Anterior cingulate cortex (tissue), 58 donors: ENCODE measurements around the gene ARG2.
"Not testable (repeated sequence)": the region's sequence is repeated elsewhere in the genome, so short reads cannot be mapped to it uniquely, and the experiment has no call there.

ENCODE experiments used
- DNase-seq, 58 donors: peaks; one replicate each; lab custom pipeline; 2025; lab: John Stamatoyannopoulos, UW

Gene ARG2

GRCh38 chr14:67583711-67584644 lies 35.7 kb upstream of the ARG2 start:
- DNase-seq: peak in 3 of 58 donors; percentile 11 to 25 (median 16)

- no peak for DNase-seq
Measured at GRCh38 chr14:67584978-67585377, 34.7 kb upstream of the ARG2 start.

GRCh38 chr14:67586369-67586768 lies 33.4 kb upstream of the ARG2 start:
- no peak for DNase-seq

GRCh38 chr14:67589204-67589770 lies 30.4 kb upstream of the ARG2 start:
- no peak for DNase-seq

- DNase-seq: not testable (repeated sequence)
Measured at GRCh38 chr14:67593650-67594049, 26.1 kb upstream of the ARG2 start.

GRCh38 chr14:67595392-67595791 lies 24.3 kb upstream of the ARG2 start:
- DNase-seq: no peak

GRCh38 chr14:67599698-67600561 lies 19.8 kb upstream of the ARG2 start, which contains the start of gene PIGH:
Gene PIGH (minus strand): TSS chr14:67600268. CDS start chr14:67600203, 65 bp downstream.
- DNase-seq: peak; percentile 39 to 92 (median 84)

GRCh38 chr14:67600562-67600974 lies 19.2 kb upstream of the ARG2 start:
- DNase-seq: not testable (repeated sequence)

GRCh38 chr14:67602076-67602475 lies 17.6 kb upstream of the ARG2 start:
- DNase-seq: no peak

GRCh38 chr14:67602995-67603545 lies 16.6 kb upstream of the ARG2 start:
- no peak for DNase-seq

- no peak for DNase-seq
Measured at GRCh38 chr14:67607646-67608045, 12.1 kb upstream of the ARG2 start.

GRCh38 chr14:67609642-67610310 lies 9.9 kb upstream of the ARG2 start:
- DNase-seq: no peak

GRCh38 chr14:67610491-67610890 lies 9.2 kb upstream of the ARG2 start:
- DNase-seq: no peak

GRCh38 chr14:67618617-67619063 lies 1.1 kb upstream of the ARG2 start:
- peak in 3 of 58 donors; percentile 2 to 56 (median 54) for DNase-seq

GRCh38 chr14:67620217-67620785 lies 581 bp downstream of the ARG2 start:
- peak in 31 of 58 donors; percentile 6 to 65 (median 24) for DNase-seq

- peak in 27 of 58 donors; percentile 3 to 61 (median 18) for DNase-seq
Measured at GRCh38 chr14:67622675-67623074, 3.0 kb downstream of the ARG2 start.

- DNase-seq: no peak
Measured at GRCh38 chr14:67623114-67623513, 3.4 kb downstream of the ARG2 start.

GRCh38 chr14:67626131-67626530 lies 6.4 kb downstream of the ARG2 start:
- DNase-seq: not testable (repeated sequence)

- DNase-seq: no peak
Measured at GRCh38 chr14:67627519-67627918, 7.8 kb downstream of the ARG2 start.
